Activated CD4-positive, CD25-positive, alpha-beta regulatory T cell treated with anti-CD3 and anti-CD28 coated beads, Interleukin-2, amount 50 U/mL, for 16 hours (primary cell): ENCODE measurements around the gene GMPPB.
A peak's percentile ranks its signal among the peaks of the same experiment; 100 is the strongest.
"Not testable (repeated sequence)": the region's sequence is repeated elsewhere in the genome, so short reads cannot be mapped to it uniquely, and the experiment has no call there.

Experiments
- DNase-seq: peaks from one replicate; pipeline ENCODE4 v3.0.0-alpha.2; 2020; ENCODE audit warnings: low read depth, low spot score

Gene GMPPB

GRCh38 chr3:49689908-49690624, 33.7 kb downstream of the GMPPB start:
- DNase-seq: not testable (repeated sequence)

- DNase-seq: peak; percentile 85
Measured at GRCh38 chr3:49689046-49689907, 34.5 kb downstream of the GMPPB start, which contains the start of the genes MST1 and RNF123. Gene MST1, minus strand, starts transcription at chr3:49689474. Its CDS starts 783 bp downstream, at chr3:49688691. Gene RNF123, plus strand, starts transcription at chr3:49689557. Its CDS starts 1,609 bp downstream, at chr3:49691166.

- not testable (repeated sequence) for DNase-seq
Measured at GRCh38 chr3:49688338-49689045, 35.3 kb downstream of the GMPPB start.

- not testable (repeated sequence) for DNase-seq
Measured at GRCh38 chr3:49687424-49687795, 36.3 kb downstream of the GMPPB start.

- DNase-seq: not testable (repeated sequence)
Measured at GRCh38 chr3:49686769-49687423, 36.9 kb downstream of the GMPPB start.

GRCh38 chr3:49686346-49686745, 37.4 kb downstream of the GMPPB start:
- not testable (repeated sequence) for DNase-seq

GRCh38 chr3:49685846-49686245, 37.9 kb downstream of the GMPPB start:
- not testable (repeated sequence) for DNase-seq

GRCh38 chr3:49685103-49685502, 38.6 kb downstream of the GMPPB start:
- DNase-seq: not testable (repeated sequence)

GRCh38 chr3:49684453-49684852, 39.3 kb downstream of the GMPPB start:
- not testable (repeated sequence) for DNase-seq

- no peak for DNase-seq
Measured at GRCh38 chr3:49683162-49683561, 40.6 kb downstream of the GMPPB start.

GRCh38 chr3:49681543-49681942, 42.2 kb downstream of the GMPPB start:
- DNase-seq: no peak

- DNase-seq: no peak
Measured at GRCh38 chr3:49681232-49681522, 42.6 kb downstream of the GMPPB start.

GRCh38 chr3:49680493-49681231, 43.1 kb downstream of the GMPPB start:
- no peak for DNase-seq

- no peak for DNase-seq
Measured at GRCh38 chr3:49675912-49676311, 47.8 kb downstream of the GMPPB start.

GRCh38 chr3:49674497-49674983, 49.2 kb downstream of the GMPPB start:
- no peak for DNase-seq

GRCh38 chr3:49673715-49674496, 49.8 kb downstream of the GMPPB start, which contains the start of gene APEH:
Gene APEH, plus strand, starts transcription at chr3:49674351. Its CDS starts 51 bp downstream, at chr3:49674402.
- peak; percentile 94 for DNase-seq

- no peak for DNase-seq
Measured at GRCh38 chr3:49673121-49673714, 50.5 kb downstream of the GMPPB start.

GRCh38 chr3:49671291-49672288, 52.2 kb downstream of the GMPPB start:
- DNase-seq: peak; percentile 36
